Stomach (tissue), 4 donors: ENCODE measurements around the gene UGT2B17.
"Not testable (repeated sequence)": the region's sequence is repeated elsewhere in the genome, so short reads cannot be mapped to it uniquely, and the experiment has no call there.

Source experiments
- POLR2A ChIP-seq, 4 donors: fragments of 450-650 bp; IDR thresholded peaks; one replicate each; pipeline ENCODE4 v1.6.1; 2016; ENCODE audit warnings: antibody characterized with exemption in 4 of 4, control low read depth in 2 of 4, mild to moderate bottlenecking in 1 of 4, moderate library complexity in 1 of 4
- TF ChIP-seq, protein P1 (sequence below), 7 experiments: fragments of 450-650 bp in 4 of 7; fragments of 200-600 bp in 3 of 7; sonication (generic) in 3 of 7; IDR thresholded peaks; one replicate each; pipeline ENCODE4 v1.5.1; 2016 to 2019; ENCODE audit warnings: antibody characterized with exemption in 7 of 7, control low read depth in 2 of 7, mild to moderate bottlenecking in 1 of 7

DNA sequence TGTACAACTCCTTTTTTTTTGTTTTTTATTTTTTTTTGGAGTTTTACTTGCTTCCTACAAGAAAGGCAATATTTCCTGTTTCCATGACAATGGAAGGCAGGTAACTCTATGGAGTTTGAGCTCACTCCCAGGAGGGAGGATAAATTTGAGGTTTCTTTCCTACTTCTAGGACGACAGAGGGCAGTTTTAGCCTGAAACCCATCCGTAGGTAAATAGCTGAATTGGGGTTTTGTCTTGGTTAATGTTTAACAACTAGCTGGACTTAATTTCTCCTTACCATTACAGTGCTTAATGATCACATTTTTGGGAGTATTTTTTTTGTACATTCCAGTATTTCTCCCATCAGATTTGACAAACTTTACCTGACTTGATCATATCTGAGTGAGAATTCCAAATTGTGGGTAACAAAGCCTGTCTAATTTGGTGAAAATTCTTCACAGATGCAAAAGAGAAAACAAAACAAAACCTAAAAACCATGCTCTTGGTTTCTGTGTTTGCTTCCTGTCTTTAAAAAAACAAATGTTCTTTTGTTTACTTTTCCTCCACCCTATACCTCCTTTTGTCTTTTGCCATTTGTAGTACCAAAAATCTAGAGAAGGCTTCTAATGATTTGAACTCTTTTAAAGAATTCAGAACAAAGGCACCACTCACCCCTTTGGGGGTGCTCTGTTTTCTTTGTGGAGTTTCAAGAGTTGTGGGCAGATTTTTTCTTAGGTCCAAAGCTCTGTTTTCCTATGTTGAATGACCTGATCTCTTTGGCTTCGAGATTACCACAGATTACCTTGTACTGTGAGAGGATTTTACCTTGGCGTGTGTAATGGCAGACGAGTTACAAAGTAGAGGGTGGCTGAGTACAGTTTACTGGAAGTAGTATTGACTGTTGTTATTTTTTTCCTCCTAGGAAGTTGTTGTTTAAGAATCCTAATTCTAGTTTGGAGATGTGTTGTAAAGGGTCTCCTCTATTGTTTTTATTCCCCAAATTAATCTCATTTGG, 23.0 kb downstream of the UGT2B17 start:
- TF ChIP-seq, protein P1, sequence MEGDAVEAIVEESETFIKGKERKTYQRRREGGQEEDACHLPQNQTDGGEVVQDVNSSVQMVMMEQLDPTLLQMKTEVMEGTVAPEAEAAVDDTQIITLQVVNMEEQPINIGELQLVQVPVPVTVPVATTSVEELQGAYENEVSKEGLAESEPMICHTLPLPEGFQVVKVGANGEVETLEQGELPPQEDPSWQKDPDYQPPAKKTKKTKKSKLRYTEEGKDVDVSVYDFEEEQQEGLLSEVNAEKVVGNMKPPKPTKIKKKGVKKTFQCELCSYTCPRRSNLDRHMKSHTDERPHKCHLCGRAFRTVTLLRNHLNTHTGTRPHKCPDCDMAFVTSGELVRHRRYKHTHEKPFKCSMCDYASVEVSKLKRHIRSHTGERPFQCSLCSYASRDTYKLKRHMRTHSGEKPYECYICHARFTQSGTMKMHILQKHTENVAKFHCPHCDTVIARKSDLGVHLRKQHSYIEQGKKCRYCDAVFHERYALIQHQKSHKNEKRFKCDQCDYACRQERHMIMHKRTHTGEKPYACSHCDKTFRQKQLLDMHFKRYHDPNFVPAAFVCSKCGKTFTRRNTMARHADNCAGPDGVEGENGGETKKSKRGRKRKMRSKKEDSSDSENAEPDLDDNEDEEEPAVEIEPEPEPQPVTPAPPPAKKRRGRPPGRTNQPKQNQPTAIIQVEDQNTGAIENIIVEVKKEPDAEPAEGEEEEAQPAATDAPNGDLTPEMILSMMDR (IDR thresholded peaks at IDR 0.05), result not testable (repeated sequence)
- not testable (repeated sequence) for TF ChIP-seq POLR2A (IDR thresholded peaks at IDR 0.05)
